GM18517 (cell line): ENCODE data around the gene IGFBP2.

ENCODE experiments used
- ATAC-seq: cut with Tn5 transposase; IDR thresholded peaks from one replicate; pipeline ENCODE4 v1.9.1; 2021; ENCODE audit warnings: mild to moderate bottlenecking, moderate library complexity; ENCODE audit not compliant: unreplicated experiment

IGFBP2 gene

GRCh38 chr2:216636551-216637450, 3.6 kb downstream of the IGFBP2 start:
- no peak for ATAC-seq

- ATAC-seq: no peak
Measured at GRCh38 chr2:216637472-216637871, 4.3 kb downstream of the IGFBP2 start.

- ATAC-seq: no peak
Measured at GRCh38 chr2:216643986-216644659, 10.9 kb downstream of the IGFBP2 start.

GRCh38 chr2:216644842-216645635, 11.8 kb downstream of the IGFBP2 start:
- ATAC-seq: no peak

- ATAC-seq: no peak
Measured at GRCh38 chr2:216645636-216645950, 12.4 kb downstream of the IGFBP2 start.

GRCh38 chr2:216646116-216646515, 12.9 kb downstream of the IGFBP2 start:
- no peak for ATAC-seq

- no peak for ATAC-seq
Measured at GRCh38 chr2:216648105-216648504, 14.9 kb downstream of the IGFBP2 start.

- no peak for ATAC-seq
Measured at GRCh38 chr2:216649574-216649973, 16.4 kb downstream of the IGFBP2 start.

- no peak for ATAC-seq
Measured at GRCh38 chr2:216650626-216651257, 17.5 kb downstream of the IGFBP2 start.

GRCh38 chr2:216651351-216651881, 18.2 kb downstream of the IGFBP2 start:
- no peak for ATAC-seq

GRCh38 chr2:216652566-216652965, 19.3 kb downstream of the IGFBP2 start:
- ATAC-seq: no peak

GRCh38 chr2:216653093-216653799, 20.0 kb downstream of the IGFBP2 start:
- no peak for ATAC-seq

- no peak for ATAC-seq
Measured at GRCh38 chr2:216653931-216654365, 20.7 kb downstream of the IGFBP2 start.

- no peak for ATAC-seq
Measured at GRCh38 chr2:216654528-216655052, 21.4 kb downstream of the IGFBP2 start.

GRCh38 chr2:216657086-216657855, 24.1 kb downstream of the IGFBP2 start:
- ATAC-seq: no peak

- no peak for ATAC-seq
Measured at GRCh38 chr2:216657980-216658379, 24.8 kb downstream of the IGFBP2 start.

GRCh38 chr2:216658757-216659156, 25.5 kb downstream of the IGFBP2 start:
- ATAC-seq: no peak

- ATAC-seq: no peak
Measured at GRCh38 chr2:216659276-216659675, 26.1 kb downstream of the IGFBP2 start.

GRCh38 chr2:216660496-216660895, 27.3 kb downstream of the IGFBP2 start:
- no peak for ATAC-seq
